ENCODE results near the gene LILRA6.
A peak's percentile ranks its signal among the peaks of the same experiment; 100 is the strongest.

Gene LILRA6

DNA sequence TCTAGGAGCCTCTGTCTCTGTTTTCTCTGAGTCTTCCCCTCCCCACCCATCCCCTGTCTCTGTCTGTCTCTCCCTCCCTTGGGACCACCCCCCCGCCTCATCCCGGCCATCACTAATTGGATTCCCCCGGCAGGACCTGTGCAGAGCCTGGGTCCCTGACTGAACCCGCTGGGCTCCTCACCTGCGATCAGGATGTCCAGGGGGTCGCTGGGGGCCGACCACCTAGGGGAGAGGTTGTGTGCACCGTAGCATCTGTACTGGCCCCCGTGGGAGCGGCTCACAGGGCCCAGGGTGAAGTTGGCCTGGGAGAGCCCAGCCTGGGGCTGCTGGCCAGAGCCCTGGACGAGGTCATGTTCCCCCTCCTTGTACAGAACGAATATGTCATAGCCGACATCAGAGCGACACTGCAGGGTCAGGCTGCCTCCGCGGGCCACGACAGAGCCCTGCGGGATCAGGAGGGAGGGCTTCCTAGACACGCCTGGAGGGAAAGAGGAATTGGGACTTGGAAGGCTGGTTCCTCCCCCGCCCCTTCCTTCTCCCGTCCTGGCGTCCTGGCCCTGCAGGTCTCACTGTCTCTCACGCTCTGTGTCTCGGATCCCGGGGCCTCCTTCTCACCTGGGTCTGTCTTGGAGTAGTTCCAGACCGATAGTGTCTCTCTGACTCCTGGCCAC lies 12.7 kb upstream of the LILRA6 start:
- H3K4me3 ChIP-seq (ENCODE audit: low read depth, low read length): no peak overlapping the region
- no peak for DNase-seq (ENCODE audit: low read depth)
- TF ChIP-seq, protein P1, sequence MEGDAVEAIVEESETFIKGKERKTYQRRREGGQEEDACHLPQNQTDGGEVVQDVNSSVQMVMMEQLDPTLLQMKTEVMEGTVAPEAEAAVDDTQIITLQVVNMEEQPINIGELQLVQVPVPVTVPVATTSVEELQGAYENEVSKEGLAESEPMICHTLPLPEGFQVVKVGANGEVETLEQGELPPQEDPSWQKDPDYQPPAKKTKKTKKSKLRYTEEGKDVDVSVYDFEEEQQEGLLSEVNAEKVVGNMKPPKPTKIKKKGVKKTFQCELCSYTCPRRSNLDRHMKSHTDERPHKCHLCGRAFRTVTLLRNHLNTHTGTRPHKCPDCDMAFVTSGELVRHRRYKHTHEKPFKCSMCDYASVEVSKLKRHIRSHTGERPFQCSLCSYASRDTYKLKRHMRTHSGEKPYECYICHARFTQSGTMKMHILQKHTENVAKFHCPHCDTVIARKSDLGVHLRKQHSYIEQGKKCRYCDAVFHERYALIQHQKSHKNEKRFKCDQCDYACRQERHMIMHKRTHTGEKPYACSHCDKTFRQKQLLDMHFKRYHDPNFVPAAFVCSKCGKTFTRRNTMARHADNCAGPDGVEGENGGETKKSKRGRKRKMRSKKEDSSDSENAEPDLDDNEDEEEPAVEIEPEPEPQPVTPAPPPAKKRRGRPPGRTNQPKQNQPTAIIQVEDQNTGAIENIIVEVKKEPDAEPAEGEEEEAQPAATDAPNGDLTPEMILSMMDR (conservative IDR thresholded peaks at IDR 0.05; ENCODE audit: low read depth, low read length): no peak

DNA sequence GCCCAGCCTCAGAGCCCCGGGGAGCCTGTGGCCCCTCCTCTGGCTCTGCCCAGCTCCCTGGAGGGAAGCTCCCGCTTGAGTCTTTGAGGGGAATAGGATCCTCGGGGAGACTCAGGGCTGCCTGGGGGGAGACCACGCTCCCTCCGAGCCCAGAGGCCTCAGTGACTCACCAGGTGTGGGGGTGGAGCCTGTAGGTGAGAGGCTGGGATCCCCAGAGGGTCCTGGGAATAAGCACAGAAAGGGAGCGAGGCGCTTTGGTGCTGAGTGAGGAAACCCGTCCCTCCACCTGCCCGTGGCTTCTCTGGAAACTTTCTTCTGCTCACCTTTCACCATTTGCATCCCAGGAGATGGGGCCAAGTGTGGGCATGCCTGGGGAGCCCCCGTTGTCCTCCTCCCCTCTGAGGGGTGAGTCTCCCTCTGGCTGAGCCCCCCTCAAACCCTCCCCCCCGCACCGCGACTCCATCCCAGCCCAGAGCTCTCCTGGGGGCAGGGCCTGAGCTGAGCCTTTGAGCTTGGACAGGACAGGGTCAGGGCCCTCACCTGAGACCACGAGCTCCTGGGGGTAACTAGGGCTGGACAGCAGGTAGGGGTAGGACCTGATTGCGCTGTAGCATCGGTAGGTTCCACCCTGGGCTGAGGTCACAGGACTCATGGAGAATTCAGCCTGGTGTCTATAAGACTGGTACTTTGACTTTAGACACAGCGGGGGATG lies 11.8 kb upstream of the LILRA6 start:
- no peak for DNase-seq (ENCODE audit: low read depth)
- no peak overlapping the region for H3K4me3 ChIP-seq (ENCODE audit: low read depth, low read length)
- TF ChIP-seq, protein P1 (conservative IDR thresholded peaks at IDR 0.05; ENCODE audit: low read depth, low read length): no peak

DNA sequence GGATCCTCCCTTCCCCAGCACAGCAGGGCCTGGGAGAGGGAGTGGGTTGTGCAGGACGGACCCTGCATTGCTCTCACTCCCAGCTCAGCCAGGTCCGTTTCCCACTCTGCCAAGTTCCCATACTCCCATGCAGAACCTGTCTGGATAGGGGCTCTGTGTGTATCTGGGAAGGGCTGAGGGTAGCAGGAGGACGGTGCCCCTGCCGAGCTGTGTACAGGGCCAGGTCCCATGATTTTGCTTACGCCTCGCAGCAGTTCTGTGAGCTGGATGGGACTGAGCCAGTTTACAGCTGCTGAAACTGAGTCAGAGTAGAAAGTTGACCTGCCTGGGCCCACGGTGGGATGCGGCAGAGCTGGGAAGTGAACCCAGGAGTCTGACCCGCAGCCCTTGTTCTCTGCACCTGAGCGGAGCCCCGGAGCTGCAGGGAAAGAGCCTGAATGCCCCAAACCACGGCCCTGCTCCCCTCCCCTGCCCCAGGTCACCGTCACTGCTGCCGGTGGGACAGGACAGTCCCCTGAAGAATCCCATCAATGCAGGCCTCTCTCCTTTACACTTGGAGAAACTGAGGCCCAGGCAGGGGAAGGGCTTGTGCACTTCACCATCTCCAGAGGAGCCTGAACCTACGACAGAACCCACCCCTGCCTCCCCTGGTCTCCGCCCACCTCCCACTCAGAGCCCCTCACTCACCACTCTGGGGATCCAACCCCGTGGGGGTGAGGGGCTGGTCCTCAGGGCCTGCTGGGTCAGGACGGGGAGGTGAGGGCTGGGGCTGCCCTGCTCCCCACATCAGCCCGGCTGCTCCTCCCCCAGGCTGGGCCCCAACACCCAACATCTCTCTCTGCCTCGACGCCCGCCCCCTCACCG lies 11.0 kb upstream of the LILRA6 start:
- TF ChIP-seq, protein P1 (conservative IDR thresholded peaks at IDR 0.05; ENCODE audit: low read depth, low read length): no peak
- H3K4me3 ChIP-seq (ENCODE audit: low read depth, low read length): no peak overlapping the region
- DNase-seq (ENCODE audit: low read depth): no peak

DNA sequence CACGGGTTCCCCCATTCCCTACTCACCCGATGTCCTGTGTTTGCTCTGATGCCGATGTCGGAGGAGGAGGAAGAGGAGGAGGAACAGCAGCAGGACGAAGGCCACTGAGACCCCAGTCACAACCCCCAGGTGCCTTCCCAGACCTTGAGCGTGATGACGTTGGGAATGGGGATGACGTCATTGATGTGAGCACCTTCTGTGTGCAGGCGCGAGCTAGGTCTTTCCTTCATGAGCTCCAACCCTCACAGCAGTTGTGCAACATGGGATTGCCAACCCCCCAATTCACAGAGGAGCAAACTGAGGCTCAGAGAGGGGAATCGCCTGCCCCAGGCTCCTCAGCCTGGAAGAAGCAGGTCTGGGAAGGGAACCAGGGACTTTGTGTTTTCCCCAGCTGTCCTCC lies 10.3 kb upstream of the LILRA6 start:
- TF ChIP-seq, protein P1 (conservative IDR thresholded peaks at IDR 0.05; ENCODE audit: low read depth, low read length): no peak
- no peak overlapping the region for H3K4me3 ChIP-seq (ENCODE audit: low read depth, low read length)
- DNase-seq (ENCODE audit: low read depth): no peak

DNA sequence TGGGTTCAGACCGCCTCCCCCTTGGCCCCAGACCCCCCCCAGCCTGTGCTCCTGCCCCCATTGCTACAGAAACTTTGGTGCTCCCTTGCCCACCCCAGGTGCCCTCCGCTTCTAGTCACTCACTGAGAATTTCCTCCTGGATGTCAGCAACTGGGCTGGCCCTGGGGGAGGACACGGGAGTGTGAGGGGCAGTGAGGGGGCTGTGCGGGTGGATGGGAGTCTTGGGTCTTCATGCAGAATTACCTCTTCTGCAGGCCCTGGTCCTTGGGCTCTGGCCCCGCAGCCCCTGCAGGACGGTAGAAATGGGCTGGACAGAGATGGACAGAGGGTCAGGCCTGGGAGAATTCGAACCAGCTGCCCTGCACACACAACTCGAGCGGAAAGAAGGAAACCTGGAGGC lies 9.7 kb upstream of the LILRA6 start:
- H3K4me3 ChIP-seq (ENCODE audit: low read depth, low read length): no peak overlapping the region
- no peak for DNase-seq (ENCODE audit: low read depth)
- TF ChIP-seq, protein P1 (conservative IDR thresholded peaks at IDR 0.05; ENCODE audit: low read depth, low read length): no peak

DNA sequence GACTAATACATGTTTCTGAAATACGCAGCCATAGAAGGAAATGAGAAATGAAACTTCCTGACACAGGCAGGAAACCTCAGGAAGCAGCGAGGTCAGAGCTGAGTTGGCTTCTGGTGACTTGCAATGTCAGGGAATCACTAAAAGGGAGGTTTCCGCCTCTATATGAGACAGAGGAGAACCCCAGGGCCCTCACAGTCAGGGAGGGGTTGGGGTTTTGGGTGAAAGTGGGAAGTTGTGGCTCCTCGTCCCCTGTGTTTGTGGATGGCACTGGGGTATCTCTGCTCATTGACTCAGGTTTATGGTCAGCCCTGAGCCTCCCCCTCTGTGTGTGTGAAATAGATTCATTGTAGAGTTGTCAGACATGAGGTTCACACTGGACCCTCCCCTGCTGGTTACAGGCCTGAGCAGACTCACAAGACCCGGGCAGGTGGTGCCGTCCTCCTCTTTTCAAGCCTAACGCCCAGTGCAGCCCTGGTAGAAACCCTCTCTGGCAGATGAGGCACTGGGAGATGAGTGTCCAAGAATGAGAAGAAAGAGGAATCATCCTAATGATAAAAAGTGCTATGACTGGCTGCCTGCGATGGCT lies 5.5 kb upstream of the LILRA6 start:
- TF ChIP-seq, protein P1 (conservative IDR thresholded peaks at IDR 0.05; ENCODE audit: low read depth, low read length): no peak
- no peak overlapping the region for H3K4me3 ChIP-seq (ENCODE audit: low read depth, low read length)
- peak; percentile 51 for DNase-seq (ENCODE audit: low read depth)
